ENCODE results near the gene TRIOBP. TPM values are rescaled to one million over a fixed set of nuclear protein-coding genes. Genes with fewer than 3 reads are reported as not detected.

The TRIOBP gene
- total and polyA plus RNA-seq, 2 of the 13 experiments (the other 11 are each of a cell fraction or from before 2014, with no cell fraction given), result 6.1 to 15.4 TPM

- H3K9me3 ChIP-seq (ENCODE audit: low read length), result no peaks in the 10 kb centered on the region
- no TSS peak for BruUV-seq (replicated peaks)
- H4K20me1 ChIP-seq (ENCODE audit: insufficient read depth, low read length), result no peaks in the 10 kb centered on the region
- CTCF ChIA-PET (ENCODE audit: low intra/inter-chr PET ratio, low total read pairs), result no interaction called here
- intact Hi-C loops (cut with micrococcal nuclease; ENCODE audit: unreplicated experiment), result no loop called here
- no peak overlapping the region for H3K4me3 ChIP-seq (replicated peaks in 1 of 3; ENCODE audit: insufficient read depth in 1 of 3, low read depth in 2 of 3, low read length in 3 of 3)
- H3K27ac ChIP-seq (ENCODE audit: extremely low read length, insufficient read depth, low read length), result no peak overlapping the region
- no peaks in the 10 kb centered on the region for H3K79me2 ChIP-seq (ENCODE audit: insufficient read depth, low read length)
- no peak overlapping the region for H2AFZ ChIP-seq (ENCODE audit: low read length)
- no peaks in the 10 kb centered on the region for H3K27me3 ChIP-seq (ENCODE audit: control insufficient read depth in 1 of 2, insufficient read depth in 2 of 2, low read length in 2 of 2)
- POLR2A ChIA-PET, result no interaction called here
- no peak for ATAC-seq
- in situ Hi-C loops (cut with HindIII; ENCODE audit: extremely low pct_ligation_motif_present, low pct_unique_long_range_greater_than_20kb), result no loop called here
- H3K36me3 ChIP-seq (replicated peaks in 1 of 2; ENCODE audit: control insufficient read depth in 1 of 2, insufficient read depth in 2 of 2, low read length in 2 of 2), result no peaks in the 10 kb centered on the region; a peak in 1 of 5 replicates
- no peak overlapping the region for H3K9ac ChIP-seq (ENCODE audit: insufficient read depth, low read depth, low read length)
- H3K4me1 ChIP-seq (ENCODE audit: insufficient read depth, low read length), result peaks cover 62% of the 10 kb centered on the region
- TF ChIP-seq AGO1 (IDR thresholded peaks at IDR 0.05; ENCODE audit: low read depth, low read length, poor library complexity, severe bottlenecking) (peak; percentile 51), ELF1 (CRISPR knock-in tag; IDR thresholded peaks at IDR 0.05) (no peak)
- no peak overlapping the region for H3K4me2 ChIP-seq (ENCODE audit: low read depth, low read length)
- no peak for FAIRE-seq
- 80% methylated on average over 10 of the region's 10 CpGs for WGBS (ENCODE audit: low lambda C conversion rate)
- no peak for DNase-seq (ENCODE audit: low spot score)
Observed at GRCh38 chr22:37778370-37779009, 81.6 kb downstream of the TRIOBP start.

GRCh38 chr22:37781434-37782059 lies 84.7 kb downstream of the TRIOBP start:
- in situ Hi-C loops (cut with HindIII; ENCODE audit: extremely low pct_ligation_motif_present, low pct_unique_long_range_greater_than_20kb) (no loop called here), intact Hi-C loops (cut with micrococcal nuclease; ENCODE audit: unreplicated experiment) (loop anchor here (1.0 to 2.0 kb wide), 2 partner anchors 21 to 46 kb away; no protein-coding TSS in a partner anchor)
- 20% methylated on average over 8 of the region's 13 CpGs for WGBS (ENCODE audit: low lambda C conversion rate)
- Histone ChIP-seq H3K79me2 (ENCODE audit: insufficient read depth, low read length) (no peaks in the 10 kb centered on the region), H3K27me3 (ENCODE audit: control insufficient read depth in 1 of 2, insufficient read depth in 2 of 2, low read length in 2 of 2) (no peaks in the 10 kb centered on the region), H4K20me1 (ENCODE audit: insufficient read depth, low read length) (no peaks in the 10 kb centered on the region), H3K9me3 (ENCODE audit: low read length) (no peaks in the 10 kb centered on the region), H3K27ac (ENCODE audit: extremely low read length, insufficient read depth, low read length) (no peak overlapping the region), H3K36me3 (replicated peaks in 1 of 2; ENCODE audit: control insufficient read depth in 1 of 2, insufficient read depth in 2 of 2, low read length in 2 of 2) (no peaks in the 10 kb centered on the region), H3K4me1 (ENCODE audit: insufficient read depth, low read length) (peaks cover 84% of the 10 kb centered on the region), H2AFZ (ENCODE audit: low read length) (no peak overlapping the region), H3K9ac (ENCODE audit: insufficient read depth, low read depth, low read length) (peak overlapping the region; percentile 32; the same call in 1 of the 2 replicates), H3K4me2 (ENCODE audit: low read depth, low read length) (peak overlapping the region; percentile 55), H3K4me3 (replicated peaks in 1 of 3; ENCODE audit: insufficient read depth in 1 of 3, low read depth in 2 of 3, low read length in 3 of 3) (peak overlapping the region in 1 of 3 experiments; percentile 60; a peak in 1 of 6 replicates)
- ChIA-PET POLR2A (interaction anchor here (1.1 to 5.4 kb wide), 4 partner anchors 25 to 173 kb away, joined by 3 to 127 read pairs (median 6); partner anchors contain the start of genes GCAT, GGA1 and PDXP), CTCF (ENCODE audit: low intra/inter-chr PET ratio, low total read pairs) (no interaction called here)
- ATAC-seq (peak; percentile 60), DNase-seq (ENCODE audit: low spot score) (peak; percentile 42), FAIRE-seq (no peak)
- BruUV-seq (replicated peaks), result no TSS peak
- TF ChIP-seq PREB (CRISPR knock-in tag; IDR thresholded peaks at IDR 0.05) (no peak), SIN3B (IDR thresholded peaks at IDR 0.05; ENCODE audit: low read length) (no peak), ZNF33A (CRISPR knock-in tag; IDR thresholded peaks at IDR 0.05; ENCODE audit: borderline replicate concordance) (no peak), ZNF10 (CRISPR knock-in tag; IDR thresholded peaks at IDR 0.05; ENCODE audit: borderline replicate concordance, low read depth) (no peak), ISL2 (CRISPR knock-in tag; IDR thresholded peaks at IDR 0.05) (no peak), SP140L (CRISPR knock-in tag; IDR thresholded peaks at IDR 0.05; ENCODE audit: borderline replicate concordance) (no peak), ZNF326 (CRISPR knock-in tag; IDR thresholded peaks at IDR 0.05; ENCODE audit: borderline replicate concordance) (no peak), ZNF501 (CRISPR knock-in tag; IDR thresholded peaks at IDR 0.05) (no peak), ARNT2 (CRISPR knock-in tag; IDR thresholded peaks at IDR 0.05; ENCODE audit: low read depth) (0 out of 2 replicates have a peak, but pooled peaks have one; percentile 15), ZNF619 (CRISPR knock-in tag; IDR thresholded peaks at IDR 0.05) (no peak), ZSCAN21 (CRISPR knock-in tag; IDR thresholded peaks at IDR 0.05; ENCODE audit: borderline replicate concordance) (no peak), YEATS4 (CRISPR knock-in tag; IDR thresholded peaks at IDR 0.05; ENCODE audit: borderline replicate concordance) (no peak)
